OCI-LY1 (cell line): Measurements from ENCODE around the gene CD40.

ENCODE experiments used
- H2AFZ ChIP-seq: fragments of 200-600 bp; sonication (generic), shearing (Covaris generic); 2 replicates; pipeline ENCODE4 v1.6.0; 2014; ENCODE audit warnings: antibody characterized with exemption, mild to moderate bottlenecking, low read length
- H3F3A ChIP-seq: fragments of 200-600 bp; sonication (generic), shearing (Covaris generic); 2 replicates; pipeline ENCODE4 v1.6.0; 2014; ENCODE audit warnings: mild to moderate bottlenecking, antibody characterized with exemption, low read length, moderate library complexity; ENCODE audit not compliant: insufficient read depth
- H3K27ac ChIP-seq: fragments of 200-600 bp; sonication (generic); 2 replicates; pipeline ENCODE4 v1.5.1; 2014; ENCODE audit warnings: low read length, mixed run types, mild to moderate bottlenecking, low read depth; ENCODE audit not compliant: poor library complexity, severe bottlenecking
- H3K27me3 ChIP-seq: fragments of 200-600 bp; sonication (generic); 2 replicates; pipeline ENCODE4 v1.6.0; 2014; ENCODE audit warnings: antibody characterized with exemption, mild to moderate bottlenecking, low read length, moderate library complexity; ENCODE audit not compliant: insufficient read depth
- H3K36me3 ChIP-seq: fragments of 200-600 bp; sonication (generic); 2 replicates; pipeline ENCODE4 v1.6.1; 2014; ENCODE audit warnings: mild to moderate bottlenecking, antibody characterized with exemption, low read length, moderate library complexity, mixed read lengths; ENCODE audit not compliant: insufficient read depth
- H3K4me1 ChIP-seq: fragments of 200-600 bp; sonication (generic); 2 replicates; pipeline ENCODE4 v1.5.1; 2014; ENCODE audit warnings: mild to moderate bottlenecking, low read length, moderate library complexity; ENCODE audit not compliant: insufficient read depth, severe bottlenecking
- H3K4me2 ChIP-seq: fragments of 200-600 bp; sonication (generic), shearing (Covaris generic); 2 replicates; pipeline ENCODE4 v1.6.1; 2014; ENCODE audit warnings: low read length
- H3K4me3 ChIP-seq: fragments of 200-600 bp; sonication (generic); 2 replicates; pipeline ENCODE4 v1.5.1; 2014; ENCODE audit warnings: low read length, low read depth, mild to moderate bottlenecking, mixed read lengths; ENCODE audit not compliant: poor library complexity, severe bottlenecking
- H3K79me2 ChIP-seq: fragments of 200-600 bp; shearing (Covaris generic); 2 replicates; pipeline ENCODE4 v1.6.1; 2016; ENCODE audit warnings: mixed run types, low read length, mixed read lengths; ENCODE audit not compliant: insufficient read depth
- H3K9ac ChIP-seq: fragments of 200-600 bp; sonication (generic), shearing (Covaris generic); 2 replicates; pipeline ENCODE4 v1.6.1; 2014; ENCODE audit warnings: mild to moderate bottlenecking, low read length, mixed read lengths
- H3K9me2 ChIP-seq: fragments of 200-600 bp; sonication (generic), shearing (Covaris generic); 2 replicates; pipeline ENCODE4 v1.6.1; 2014; ENCODE audit warnings: low read depth, mild to moderate bottlenecking, low read length, mixed read lengths
- H3K9me3 ChIP-seq: fragments of 200-600 bp; shearing (Covaris generic); 2 replicates; pipeline ENCODE4 v1.6.1; 2014; ENCODE audit warnings: low read length, mixed read lengths
- H4K20me1 ChIP-seq: fragments of 200-600 bp; sonication (generic), shearing (Covaris generic); 2 replicates; pipeline ENCODE4 v1.6.0; 2016; ENCODE audit warnings: mild to moderate bottlenecking, low read length; ENCODE audit not compliant: insufficient read depth
- EZH2 ChIP-seq: fragments of 200-600 bp; sonication (generic), shearing (Covaris generic); IDR thresholded peaks from 2 replicates; pipeline ENCODE4 v1.8.0; 2017; ENCODE audit warnings: borderline replicate concordance, mixed run types, mild to moderate bottlenecking, antibody characterized with exemption, low read length, moderate library complexity, mixed read lengths
- TF ChIP-seq, protein P1 (sequence below): fragments of 200-600 bp; sonication (generic), shearing (Covaris generic); IDR thresholded peaks from 2 replicates; pipeline ENCODE4 v1.5.1; 2017; ENCODE audit warnings: mild to moderate bottlenecking, antibody characterized with exemption, low read length, moderate library complexity, mixed read lengths

Gene CD40

DNA sequence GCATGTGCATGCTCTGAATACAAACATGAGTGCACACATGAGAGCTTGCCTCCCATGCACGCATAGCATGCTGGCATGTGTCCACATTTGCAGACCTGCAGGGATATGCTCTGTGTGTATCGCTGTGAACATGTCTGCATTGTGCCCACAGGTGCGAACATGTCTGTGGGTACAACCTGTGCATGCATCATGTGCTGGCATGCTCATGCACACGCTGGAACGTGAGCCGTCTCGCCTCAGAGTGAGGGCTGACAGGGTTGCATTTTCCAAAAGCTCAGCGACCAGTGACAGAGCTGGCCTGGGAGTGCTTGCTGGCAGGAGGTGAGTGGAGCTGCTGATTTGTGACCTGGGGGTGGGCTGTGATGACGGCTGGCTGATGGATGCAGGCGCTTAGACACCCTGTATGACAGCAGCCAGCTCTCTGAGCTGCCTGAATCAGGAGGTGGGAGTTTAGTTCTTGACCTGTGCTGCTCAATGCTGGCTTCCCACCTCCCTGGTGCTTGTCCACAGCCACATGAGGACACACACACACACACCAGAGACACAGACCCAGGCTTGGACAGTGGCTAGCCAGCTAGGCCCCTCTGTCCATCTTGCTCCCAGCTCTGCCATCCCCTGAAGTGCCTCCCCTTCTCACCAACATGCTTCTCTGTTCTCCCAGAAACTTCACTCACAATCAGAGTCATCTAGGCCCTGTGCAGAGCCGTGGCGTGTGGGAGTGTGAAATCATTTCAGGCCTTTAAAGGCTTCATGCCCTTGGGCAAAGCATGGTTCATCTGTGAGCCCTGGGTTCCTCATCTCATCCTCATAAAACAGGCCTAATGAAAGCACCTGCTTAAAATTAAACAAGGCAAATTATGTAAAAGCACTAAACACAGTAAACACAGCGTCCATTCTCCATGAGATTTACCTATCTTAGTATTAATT is 51.4 kb downstream of the CD40 start:
- H3K4me1 ChIP-seq, result no peaks in the 10 kb centered on the region
- TF ChIP-seq EZH2, result no peak
- TF ChIP-seq, protein P1, sequence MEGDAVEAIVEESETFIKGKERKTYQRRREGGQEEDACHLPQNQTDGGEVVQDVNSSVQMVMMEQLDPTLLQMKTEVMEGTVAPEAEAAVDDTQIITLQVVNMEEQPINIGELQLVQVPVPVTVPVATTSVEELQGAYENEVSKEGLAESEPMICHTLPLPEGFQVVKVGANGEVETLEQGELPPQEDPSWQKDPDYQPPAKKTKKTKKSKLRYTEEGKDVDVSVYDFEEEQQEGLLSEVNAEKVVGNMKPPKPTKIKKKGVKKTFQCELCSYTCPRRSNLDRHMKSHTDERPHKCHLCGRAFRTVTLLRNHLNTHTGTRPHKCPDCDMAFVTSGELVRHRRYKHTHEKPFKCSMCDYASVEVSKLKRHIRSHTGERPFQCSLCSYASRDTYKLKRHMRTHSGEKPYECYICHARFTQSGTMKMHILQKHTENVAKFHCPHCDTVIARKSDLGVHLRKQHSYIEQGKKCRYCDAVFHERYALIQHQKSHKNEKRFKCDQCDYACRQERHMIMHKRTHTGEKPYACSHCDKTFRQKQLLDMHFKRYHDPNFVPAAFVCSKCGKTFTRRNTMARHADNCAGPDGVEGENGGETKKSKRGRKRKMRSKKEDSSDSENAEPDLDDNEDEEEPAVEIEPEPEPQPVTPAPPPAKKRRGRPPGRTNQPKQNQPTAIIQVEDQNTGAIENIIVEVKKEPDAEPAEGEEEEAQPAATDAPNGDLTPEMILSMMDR, result no peak
- H3F3A ChIP-seq, result no peaks in the 10 kb centered on the region
- no peak overlapping the region for H2AFZ ChIP-seq
- H3K27ac ChIP-seq, result no peak overlapping the region
- no peak overlapping the region for H3K4me2 ChIP-seq
- 0 out of 2 replicates have a peak, but pooled peaks cover 16% of the 10 kb centered on the region for H3K27me3 ChIP-seq
- no peaks in the 10 kb centered on the region for H3K9me3 ChIP-seq
- no peak overlapping the region for H3K9ac ChIP-seq
- no peaks in the 10 kb centered on the region for H3K79me2 ChIP-seq
- no peaks in the 10 kb centered on the region for H3K36me3 ChIP-seq
- no peaks in the 10 kb centered on the region for H4K20me1 ChIP-seq
- H3K4me3 ChIP-seq, result no peak overlapping the region
- H3K9me2 ChIP-seq, result no peaks in the 10 kb centered on the region

DNA sequence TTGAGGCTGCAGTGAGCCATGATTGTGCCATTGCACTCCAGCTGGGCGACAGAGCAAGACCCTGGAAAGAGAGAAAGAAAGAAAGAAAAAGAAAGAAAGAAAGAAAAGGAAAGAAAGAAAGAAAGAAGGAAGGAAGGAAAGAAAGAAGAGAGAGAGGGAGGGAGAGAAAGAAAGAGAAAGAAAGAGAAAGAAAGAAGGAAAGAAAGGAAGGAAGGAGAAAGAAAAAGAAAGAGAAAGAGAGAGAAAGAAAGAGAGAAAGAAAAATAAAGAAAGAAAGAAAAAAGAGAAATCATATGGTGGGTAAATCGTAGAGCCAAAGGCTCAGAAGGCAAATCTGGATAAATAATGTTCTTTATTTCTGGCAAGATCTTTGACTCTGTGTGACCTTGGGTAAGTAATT is 53.4 kb downstream of the CD40 start:
- TF ChIP-seq EZH2, result no peak
- TF ChIP-seq, protein P1, result no peak
- Histone ChIP-seq H3K4me3 (no peak overlapping the region), H3F3A (no peaks in the 10 kb centered on the region), H3K27me3 (0 out of 2 replicates have a peak, but pooled peaks cover 15% of the 10 kb centered on the region), H2AFZ (no peak overlapping the region), H3K36me3 (no peaks in the 10 kb centered on the region), H3K9me3 (no peaks in the 10 kb centered on the region), H3K4me1 (no peaks in the 10 kb centered on the region), H3K9me2 (no peaks in the 10 kb centered on the region), H3K4me2 (no peak overlapping the region), H4K20me1 (no peaks in the 10 kb centered on the region), H3K27ac (no peak overlapping the region), H3K9ac (no peak overlapping the region), H3K79me2 (no peaks in the 10 kb centered on the region)

DNA sequence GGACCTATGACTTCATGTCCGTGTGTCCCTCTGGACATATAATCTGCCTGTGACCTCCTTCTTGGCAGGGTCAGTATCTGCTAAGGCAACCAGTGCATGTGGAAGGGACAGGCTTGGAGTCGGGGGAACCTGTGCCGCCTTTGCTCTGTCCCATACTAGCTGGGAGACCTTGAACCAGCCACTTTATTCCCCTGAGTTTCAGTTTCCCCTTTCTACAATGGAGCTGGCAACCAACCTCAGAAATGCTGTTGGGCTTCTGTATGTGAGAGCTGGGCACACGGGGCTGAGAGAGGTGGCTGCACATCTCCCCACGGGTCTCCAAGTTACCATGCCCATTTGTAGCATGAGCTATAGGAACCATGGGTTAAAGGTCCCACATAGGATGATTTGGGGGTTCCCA is 53.8 kb downstream of the CD40 start:
- no peaks in the 10 kb centered on the region for H3K9me3 ChIP-seq
- H3K4me1 ChIP-seq, result no peaks in the 10 kb centered on the region
- no peaks in the 10 kb centered on the region for H3K36me3 ChIP-seq
- no peak for TF ChIP-seq EZH2
- TF ChIP-seq, protein P1, result no peak
- H3K4me2 ChIP-seq, result no peak overlapping the region
- 0 out of 2 replicates have a peak, but pooled peaks cover 11% of the 10 kb centered on the region for H3K27me3 ChIP-seq
- H3F3A ChIP-seq, result no peaks in the 10 kb centered on the region
- no peaks in the 10 kb centered on the region for H3K9me2 ChIP-seq
- H3K79me2 ChIP-seq, result no peaks in the 10 kb centered on the region
- no peak overlapping the region for H3K27ac ChIP-seq
- H4K20me1 ChIP-seq, result no peaks in the 10 kb centered on the region
- H2AFZ ChIP-seq, result no peak overlapping the region
- no peak overlapping the region for H3K9ac ChIP-seq
- no peak overlapping the region for H3K4me3 ChIP-seq
